ENCODE measurements around the gene MRPS5.

- TF ChIP-seq CTCF (IDR thresholded peaks at IDR 0.05; ENCODE audit: low read length) = peak; percentile 22; the same call in 1 of the 2 replicates
- no peak for TF ChIP-seq EZH2 (IDR thresholded peaks at IDR 0.05; ENCODE audit: borderline replicate concordance, low read length)
Measured at GRCh38 chr2:95052804-95053479, 68.7 kb downstream of the MRPS5 start.
